Fibroblast of villous mesenchyme (primary cell): ENCODE measurements around the gene NEK4. TPM values are rescaled to one million over a fixed set of nuclear protein-coding genes. Genes with fewer than 3 reads are reported as not detected.

Experiments used
- DNase-seq: peaks from one replicate; pipeline ENCODE4 v3.0.0-alpha.2; 2010; ENCODE audit warnings: low read depth
- H3K4me3 ChIP-seq: 2 replicates; pipeline ENCODE4 v1.5.1; 2011; ENCODE audit warnings: low read depth, mild to moderate bottlenecking, low read length
- total RNA-seq: library from RNA; depleted of rRNA; stranded (reverse); fragments of >200 nt; gene quantifications from 2 replicates; pipeline ENCODE4 v1.2.3, GENCODE V29; 2012
- TF ChIP-seq, protein P1 (sequence below): IDR thresholded peaks from 2 replicates; pipeline ENCODE4 v1.5.1; 2012; ENCODE audit warnings: low read depth, mild to moderate bottlenecking, low read length; ENCODE audit not compliant: insufficient read depth

Gene NEK4
- total RNA-seq, 1 donor: 28.1 TPM

DNA sequence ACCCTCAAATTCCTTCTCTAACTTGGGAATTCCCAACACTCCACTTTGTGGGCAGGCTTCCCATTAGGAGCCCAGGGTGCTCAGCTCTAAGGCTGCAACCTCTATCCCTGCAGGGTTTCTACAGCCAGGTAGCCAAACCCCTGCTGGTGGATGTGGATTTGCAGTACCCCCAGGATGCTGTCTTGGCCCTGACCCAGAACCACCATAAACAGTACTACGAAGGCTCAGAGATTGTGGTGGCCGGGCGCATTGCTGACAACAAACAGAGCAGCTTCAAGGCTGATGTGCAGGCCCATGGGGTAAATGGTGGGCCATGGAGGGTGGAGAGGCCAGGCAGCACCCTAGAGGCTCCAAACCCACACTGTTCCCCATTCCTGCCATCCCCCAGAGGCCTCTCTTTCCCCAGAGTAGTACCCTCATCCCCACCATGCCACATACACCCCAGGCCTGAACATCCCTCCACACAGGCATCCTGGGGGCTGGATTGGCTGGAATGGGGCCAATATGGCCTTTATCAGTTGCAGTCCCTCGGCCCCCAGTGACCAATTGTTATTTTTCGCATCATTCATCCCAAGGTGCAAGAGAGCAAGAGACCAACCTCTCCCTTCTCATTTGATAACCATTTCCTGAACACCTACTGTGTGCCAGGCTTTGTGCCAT, 14.3 kb upstream of the NEK4 start:
- no peak for DNase-seq
- TF ChIP-seq, protein P1, sequence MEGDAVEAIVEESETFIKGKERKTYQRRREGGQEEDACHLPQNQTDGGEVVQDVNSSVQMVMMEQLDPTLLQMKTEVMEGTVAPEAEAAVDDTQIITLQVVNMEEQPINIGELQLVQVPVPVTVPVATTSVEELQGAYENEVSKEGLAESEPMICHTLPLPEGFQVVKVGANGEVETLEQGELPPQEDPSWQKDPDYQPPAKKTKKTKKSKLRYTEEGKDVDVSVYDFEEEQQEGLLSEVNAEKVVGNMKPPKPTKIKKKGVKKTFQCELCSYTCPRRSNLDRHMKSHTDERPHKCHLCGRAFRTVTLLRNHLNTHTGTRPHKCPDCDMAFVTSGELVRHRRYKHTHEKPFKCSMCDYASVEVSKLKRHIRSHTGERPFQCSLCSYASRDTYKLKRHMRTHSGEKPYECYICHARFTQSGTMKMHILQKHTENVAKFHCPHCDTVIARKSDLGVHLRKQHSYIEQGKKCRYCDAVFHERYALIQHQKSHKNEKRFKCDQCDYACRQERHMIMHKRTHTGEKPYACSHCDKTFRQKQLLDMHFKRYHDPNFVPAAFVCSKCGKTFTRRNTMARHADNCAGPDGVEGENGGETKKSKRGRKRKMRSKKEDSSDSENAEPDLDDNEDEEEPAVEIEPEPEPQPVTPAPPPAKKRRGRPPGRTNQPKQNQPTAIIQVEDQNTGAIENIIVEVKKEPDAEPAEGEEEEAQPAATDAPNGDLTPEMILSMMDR: no peak

GRCh38 chr3:52784021-52784621, 13.4 kb upstream of the NEK4 start:
- H3K4me3 ChIP-seq: no peak overlapping the region
- TF ChIP-seq, protein P1: no peak
- no peak for DNase-seq

More for the DNA sequence above, 14.3 kb upstream of the NEK4 start:
- no peak overlapping the region for H3K4me3 ChIP-seq

DNA sequence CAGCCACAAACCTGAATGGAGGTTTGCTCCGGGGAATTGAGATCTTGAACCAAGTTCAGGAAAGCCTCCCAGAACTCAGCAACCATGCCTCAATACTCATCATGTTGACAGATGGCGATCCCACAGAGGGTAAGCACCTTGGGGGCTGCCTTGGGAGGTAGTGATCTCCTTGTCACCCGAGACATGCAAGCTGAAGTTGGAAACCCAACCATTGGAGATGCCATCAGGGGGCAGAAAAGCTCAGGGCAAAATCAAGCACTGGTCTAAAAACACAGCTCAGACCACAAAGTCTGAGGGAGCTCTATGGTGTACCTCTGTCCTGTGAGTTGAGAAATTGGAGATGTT, 12.4 kb upstream of the NEK4 start:
- no peak overlapping the region for H3K4me3 ChIP-seq
- TF ChIP-seq, protein P1: no peak
- peak; percentile 2 for DNase-seq

- no peak for DNase-seq
- H3K4me3 ChIP-seq: no peak overlapping the region
- TF ChIP-seq, protein P1: no peak
Observed at GRCh38 chr3:52782412-52783210, 11.9 kb upstream of the NEK4 start.

GRCh38 chr3:52781741-52782140, 11.0 kb upstream of the NEK4 start:
- DNase-seq: no peak
- TF ChIP-seq, protein P1: no peak
- no peak overlapping the region for H3K4me3 ChIP-seq

DNA sequence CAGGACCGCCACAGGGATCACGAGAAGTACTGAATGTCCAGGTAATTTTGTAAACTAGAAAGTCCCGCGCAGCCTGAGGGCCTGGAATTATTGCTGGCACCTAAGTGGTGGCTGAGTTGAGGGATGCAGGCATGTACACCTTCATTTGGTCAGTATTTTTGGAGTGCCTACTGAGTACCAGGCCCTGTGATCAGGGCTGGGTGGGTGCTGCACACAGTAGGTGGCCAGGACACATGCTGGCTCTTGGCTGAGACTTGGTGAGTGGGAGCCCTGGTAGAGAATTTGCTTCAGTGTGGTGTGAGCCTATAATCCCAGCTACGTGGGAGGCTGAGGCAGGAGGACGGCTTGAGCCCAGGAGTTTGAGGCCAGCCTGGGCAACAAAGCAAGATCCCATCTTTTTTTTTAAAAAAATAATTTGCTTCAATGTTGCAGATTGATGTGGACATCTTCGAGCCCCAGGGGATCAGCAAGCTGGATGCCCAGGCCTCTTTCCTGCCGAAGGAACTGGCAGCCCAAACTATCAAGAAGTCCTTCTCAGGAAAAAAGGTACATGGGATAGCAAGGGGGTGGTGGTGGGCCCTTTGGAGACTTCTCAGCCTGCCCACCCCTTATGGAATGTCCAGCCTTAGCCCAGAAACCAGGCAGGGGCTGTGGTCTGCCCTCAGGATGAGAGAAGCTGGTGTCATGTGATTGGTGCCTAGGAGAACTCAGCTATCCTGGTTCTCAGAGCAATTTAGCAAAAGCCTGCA, 9.3 kb upstream of the NEK4 start:
- H3K4me3 ChIP-seq: no peak overlapping the region
- TF ChIP-seq, protein P1: no peak
- no peak for DNase-seq
